Smooth muscle cell (in vitro differentiated cells): ENCODE results near the gene ZNF701. TPM values are rescaled to one million over a fixed set of nuclear protein-coding genes. Genes with fewer than 3 reads are reported as not detected.
"Not testable (repeated sequence)": the region's sequence is repeated elsewhere in the genome, so short reads cannot be mapped to it uniquely, and the experiment has no call there.

Experiments used
- DNase-seq: peaks from one replicate; lab custom pipeline; 2025; ENCODE audit not compliant: unreplicated experiment; lab: John Stamatoyannopoulos, UW
- H2AFZ ChIP-seq: fragments of 200-600 bp; sonication (generic); 2 replicates; pipeline ENCODE4 v1.6.0; 2016; ENCODE audit warnings: antibody characterized with exemption, low read depth, mild to moderate bottlenecking
- H3F3A ChIP-seq: fragments of 200-600 bp; sonication (generic); 2 replicates; pipeline ENCODE4 v1.6.0; 2017; ENCODE audit warnings: antibody characterized with exemption, low read depth
- H3K27ac ChIP-seq: fragments of 200-600 bp; sonication (generic); 2 replicates; pipeline ENCODE4 v1.5.1; 2016; ENCODE audit warnings: low read depth, mild to moderate bottlenecking
- H3K27me3 ChIP-seq: fragments of 200-600 bp; sonication (generic); 2 replicates; pipeline ENCODE4 v1.6.1; 2016; ENCODE audit warnings: low read depth, mild to moderate bottlenecking
- H3K36me3 ChIP-seq: fragments of 200-600 bp; sonication (generic); 2 replicates; pipeline ENCODE4 v1.5.1; 2016; ENCODE audit warnings: low read depth
- H3K4me1 ChIP-seq: fragments of 200-600 bp; sonication (generic); 2 replicates; pipeline ENCODE4 v1.5.1; 2016; ENCODE audit warnings: low read depth
- H3K4me2 ChIP-seq: fragments of 200-600 bp; sonication (generic); 2 replicates; pipeline ENCODE4 v1.6.0; 2016; ENCODE audit warnings: mild to moderate bottlenecking
- H3K4me3 ChIP-seq: fragments of 200-600 bp; sonication (generic); 2 replicates; pipeline ENCODE4 v1.5.1; 2016; ENCODE audit warnings: mild to moderate bottlenecking
- H3K79me2 ChIP-seq: fragments of 200-600 bp; sonication (generic); 2 replicates; pipeline ENCODE4 v1.6.0; 2016; ENCODE audit warnings: low read depth, mild to moderate bottlenecking
- H3K9ac ChIP-seq: fragments of 200-600 bp; sonication (generic); 2 replicates; pipeline ENCODE4 v1.6.0; 2016; ENCODE audit warnings: low read depth
- H3K9me3 ChIP-seq: fragments of 200-600 bp; sonication (generic); replicated peaks from 2 replicates; pipeline ENCODE4 v1.5.1; 2016; ENCODE audit warnings: low read depth
- H4K20me1 ChIP-seq: fragments of 200-600 bp; sonication (generic); 2 replicates; pipeline ENCODE4 v1.6.0; 2016; ENCODE audit warnings: low read depth
- WGBS: methylation state at CpG from one replicate; pipeline ENCODE4 v1.1.7; 2016; ENCODE audit warnings: low lambda C conversion rate; 5-methylcytosine and 5-hydroxymethylcytosine counted together
- polyA plus RNA-seq: library from polyadenylated mRNA; unstranded; fragments of >200 nt; fragmentation: Nextera tagmentation; extraction: Ambion mirVana; gene quantifications from 2 replicates; pipeline ENCODE4 v1.2.1, GENCODE V29; 2016
- total RNA-seq: library from RNA; depleted of rRNA; stranded (reverse); fragments of >200 nt; gene quantifications from 2 replicates; pipeline ENCODE4 v1.2.3, GENCODE V29; 2014
- TF ChIP-seq, protein P1 (sequence below): fragments of 200-600 bp; sonication (generic); IDR thresholded peaks from 2 replicates; pipeline ENCODE4 v1.5.1; 2017; ENCODE audit warnings: borderline replicate concordance, mild to moderate bottlenecking, antibody characterized with exemption; ENCODE audit not compliant: insufficient read depth, poor library complexity, severe bottlenecking

The ZNF701 gene
- total and polyA plus RNA-seq, 2 experiments from 2014 or later = 5.5 to 10.0 TPM

GRCh38 chr19:52541608-52542007 is 28.5 kb upstream of the ZNF701 start:
- Histone ChIP-seq H3K27me3 (no peaks in the 10 kb centered on the region), H3K9ac (no peak overlapping the region), H2AFZ (no peak overlapping the region), H3K4me2 (no peak overlapping the region), H4K20me1 (peaks cover 23% of the 10 kb centered on the region), H3K27ac (no peak overlapping the region), H3K4me3 (no peak overlapping the region), H3F3A (no peaks in the 10 kb centered on the region), H3K79me2 (peaks cover 35% of the 10 kb centered on the region), H3K36me3 (no peaks in the 10 kb centered on the region), H3K9me3 (no peaks in the 10 kb centered on the region), H3K4me1 (no peaks in the 10 kb centered on the region)
- WGBS = 94% methylated on average over 5 of the region's 5 CpGs
- TF ChIP-seq, protein P1, sequence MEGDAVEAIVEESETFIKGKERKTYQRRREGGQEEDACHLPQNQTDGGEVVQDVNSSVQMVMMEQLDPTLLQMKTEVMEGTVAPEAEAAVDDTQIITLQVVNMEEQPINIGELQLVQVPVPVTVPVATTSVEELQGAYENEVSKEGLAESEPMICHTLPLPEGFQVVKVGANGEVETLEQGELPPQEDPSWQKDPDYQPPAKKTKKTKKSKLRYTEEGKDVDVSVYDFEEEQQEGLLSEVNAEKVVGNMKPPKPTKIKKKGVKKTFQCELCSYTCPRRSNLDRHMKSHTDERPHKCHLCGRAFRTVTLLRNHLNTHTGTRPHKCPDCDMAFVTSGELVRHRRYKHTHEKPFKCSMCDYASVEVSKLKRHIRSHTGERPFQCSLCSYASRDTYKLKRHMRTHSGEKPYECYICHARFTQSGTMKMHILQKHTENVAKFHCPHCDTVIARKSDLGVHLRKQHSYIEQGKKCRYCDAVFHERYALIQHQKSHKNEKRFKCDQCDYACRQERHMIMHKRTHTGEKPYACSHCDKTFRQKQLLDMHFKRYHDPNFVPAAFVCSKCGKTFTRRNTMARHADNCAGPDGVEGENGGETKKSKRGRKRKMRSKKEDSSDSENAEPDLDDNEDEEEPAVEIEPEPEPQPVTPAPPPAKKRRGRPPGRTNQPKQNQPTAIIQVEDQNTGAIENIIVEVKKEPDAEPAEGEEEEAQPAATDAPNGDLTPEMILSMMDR = no peak
- no peak for DNase-seq

- not testable (repeated sequence) for H3K4me3 ChIP-seq
Observed at GRCh38 chr19:52542541-52542940, 27.5 kb upstream of the ZNF701 start.

DNA sequence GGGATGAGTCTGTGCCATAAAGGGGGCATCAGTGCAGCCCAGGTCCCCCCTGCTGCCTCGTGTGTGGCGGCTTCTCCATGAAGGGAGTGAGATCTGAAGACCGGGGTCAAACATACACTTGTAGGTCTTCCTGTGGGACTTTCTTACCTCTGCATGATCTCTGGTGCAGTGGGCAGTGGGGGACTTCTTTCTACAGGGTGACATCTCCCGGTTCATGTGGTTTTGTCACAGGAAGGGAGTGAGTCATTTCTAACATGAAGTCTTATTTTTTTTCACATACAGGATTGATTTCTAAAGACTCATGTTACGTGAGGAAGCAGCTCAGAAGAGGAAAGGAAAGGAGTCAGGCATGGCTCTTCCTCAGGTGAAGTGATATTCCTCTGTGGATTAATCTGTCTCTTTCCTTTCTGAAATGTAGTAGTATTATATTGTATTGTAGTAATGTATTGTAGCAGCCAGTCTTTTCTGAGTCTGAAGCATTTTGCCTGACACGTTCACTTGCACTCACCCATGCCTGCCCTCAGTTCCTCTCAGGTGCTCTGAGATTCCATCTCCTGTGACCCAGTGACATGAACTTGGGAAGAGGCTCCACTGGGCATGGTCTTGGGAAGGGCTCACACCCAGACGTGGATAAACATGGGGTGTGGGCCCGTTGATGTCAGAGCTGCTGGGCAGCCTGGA is 27.0 kb upstream of the ZNF701 start:
- Histone ChIP-seq H3K36me3 (peaks cover 4% of the 10 kb centered on the region), H3K9ac (no peak overlapping the region), H3K27ac (no peak overlapping the region), H4K20me1 (peaks cover 13% of the 10 kb centered on the region), H3K27me3 (no peaks in the 10 kb centered on the region), H3K9me3 (no peaks in the 10 kb centered on the region), H3K4me1 (no peaks in the 10 kb centered on the region), H2AFZ (no peak overlapping the region), H3K4me3 (no peak overlapping the region), H3K79me2 (peaks cover 23% of the 10 kb centered on the region), H3K4me2 (no peak overlapping the region), H3F3A (no peaks in the 10 kb centered on the region)
- TF ChIP-seq, protein P1 = no peak
- DNase-seq = no peak
- 94% methylated on average over 8 of the region's 8 CpGs for WGBS

More at GRCh38 chr19:52542541-52542940, 27.5 kb upstream of the ZNF701 start:
- H3K4me2 ChIP-seq, H3F3A ChIP-seq, H3K36me3 ChIP-seq, H3K27ac ChIP-seq, H3K9ac ChIP-seq, H3K9me3 ChIP-seq, H3K27me3 ChIP-seq, H2AFZ ChIP-seq, H3K4me1 ChIP-seq, DNase-seq: not testable (repeated sequence)
- peaks cover 29% of the 10 kb centered on the region for H3K79me2 ChIP-seq
- peaks cover 13% of the 10 kb centered on the region for H4K20me1 ChIP-seq
- WGBS = 84% methylated on average over 6 of the region's 6 CpGs

DNA sequence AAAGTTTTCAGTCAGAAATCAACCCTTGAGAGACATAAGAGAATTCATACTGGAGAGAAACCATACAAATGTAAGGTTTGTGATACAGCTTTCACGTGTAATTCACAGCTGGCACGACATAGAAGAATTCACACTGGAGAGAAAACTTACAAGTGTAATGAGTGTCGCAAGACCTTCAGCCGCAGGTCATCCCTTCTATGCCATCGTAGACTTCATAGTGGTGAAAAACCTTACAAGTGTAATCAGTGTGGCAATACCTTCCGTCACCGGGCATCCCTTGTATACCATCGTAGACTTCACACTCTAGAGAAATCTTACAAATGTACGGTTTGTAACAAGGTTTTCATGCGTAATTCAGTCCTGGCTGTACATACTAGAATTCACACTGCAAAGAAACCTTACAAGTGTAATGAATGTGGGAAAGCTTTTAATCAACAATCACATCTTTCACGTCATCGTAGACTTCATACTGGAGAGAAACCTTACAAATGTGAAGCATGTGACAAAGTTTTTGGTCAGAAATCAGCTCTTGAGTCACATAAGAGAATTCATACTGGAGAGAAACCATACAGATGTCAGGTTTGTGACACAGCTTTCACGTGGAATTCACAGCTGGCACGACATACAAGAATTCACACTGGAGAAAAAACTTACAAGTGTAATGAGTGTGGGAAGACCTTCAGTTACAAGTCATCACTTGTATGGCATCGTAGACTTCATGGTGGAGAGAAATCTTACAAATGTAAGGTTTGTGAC is 15.7 kb upstream of the ZNF701 start:
- peaks cover 72% of the 10 kb centered on the region for H3K36me3 ChIP-seq
- no peak for DNase-seq
- peaks cover 9% of the 10 kb centered on the region for H3K79me2 ChIP-seq
- H3F3A ChIP-seq = no peaks in the 10 kb centered on the region
- H3K4me1 ChIP-seq = no peaks in the 10 kb centered on the region
- H3K27me3 ChIP-seq = no peaks in the 10 kb centered on the region
- no peak overlapping the region for H2AFZ ChIP-seq
- no peak overlapping the region for H3K4me2 ChIP-seq
- H3K4me3 ChIP-seq = no peak overlapping the region
- TF ChIP-seq, protein P1 = no peak
- no peak overlapping the region for H3K9ac ChIP-seq
- WGBS = 97% methylated on average over 15 of the region's 15 CpGs
- H3K9me3 ChIP-seq = peaks cover 51% of the 10 kb centered on the region
- no peaks in the 10 kb centered on the region for H4K20me1 ChIP-seq
- no peak overlapping the region for H3K27ac ChIP-seq
